GM12891 (cell line): Measurements from ENCODE around the gene LIF.

ENCODE experiments used
- POLR2A ChIP-seq: IDR thresholded peaks from 2 replicates; pipeline ENCODE4 v1.6.1; 2011; ENCODE audit warnings: low read depth, low read length, control low read depth
- TAF1 ChIP-seq: IDR thresholded peaks from 2 replicates; pipeline ENCODE4 v1.6.1; 2011; ENCODE audit warnings: low read depth, low read length, control low read depth

GRCh38 chr22:30279046-30279788, 32.7 kb upstream of the LIF start:
- TF ChIP-seq POLR2A, result no peak
- TF ChIP-seq TAF1, result no peak
